Spinal cord (tissue), 10 donors: Measurements from ENCODE around the gene TMEM150A. TPM values are rescaled to one million over a fixed set of nuclear protein-coding genes. Genes with fewer than 3 reads are reported as not detected.
"Not testable (repeated sequence)": the region's sequence is repeated elsewhere in the genome, so short reads cannot be mapped to it uniquely, and the experiment has no call there.

Experiments used
- DNase-seq, 6 donors: peaks; one replicate each; pipeline versions ENCODE4 v3.0.0 to v3.0.0-alpha.2; 2013 to 2015; ENCODE audit warnings: low spot score in 6 of 6, low read depth in 4 of 6
- H3K27ac ChIP-seq: one replicate; pipeline ENCODE4 v1.5.1; 2013; ENCODE audit warnings: low read depth, low read length, control low read depth
- H3K27me3 ChIP-seq: one replicate; pipeline ENCODE4 v1.6.1; 2013; ENCODE audit warnings: low read length; ENCODE audit not compliant: control insufficient read depth, insufficient read depth
- H3K36me3 ChIP-seq: one replicate; pipeline ENCODE4 v1.6.1; 2013; ENCODE audit warnings: low read length; ENCODE audit not compliant: control insufficient read depth, insufficient read depth
- H3K4me1 ChIP-seq: one replicate; pipeline ENCODE4 v1.6.1; 2013; ENCODE audit warnings: low read length; ENCODE audit not compliant: control insufficient read depth, insufficient read depth
- H3K4me3 ChIP-seq: one replicate; pipeline ENCODE4 v1.5.1; 2013; ENCODE audit warnings: low read depth, low read length, control low read depth
- H3K9me3 ChIP-seq: one replicate; pipeline ENCODE4 v1.6.1; 2013; ENCODE audit warnings: low read length; ENCODE audit not compliant: control insufficient read depth, insufficient read depth
- WGBS: methylation state at CpG from one replicate; pipeline ENCODE4 v1.1.5; 2013; ENCODE audit warnings: missing lambda C conversion rate; ENCODE audit not compliant: insufficient coverage; 5-methylcytosine and 5-hydroxymethylcytosine counted together
- polyA plus RNA-seq, 2 donors: library from polyadenylated mRNA; unstranded; fragments of 120-200 nt; gene quantifications; one replicate each; pipeline ENCODE4 v1.2.1, GENCODE V29; 2013; ENCODE audit not compliant: insufficient read length in 2 of 2
- total RNA-seq, 2 donors: library from RNA; depleted of rRNA in 1 of 2; stranded (reverse); fragments of 120-200 nt in 1 of 2; fragments of >200 nt in 1 of 2; gene quantifications; one replicate each; pipeline versions ENCODE4 v1.2.3 to v1.2.4, GENCODE V29; 2013 to 2014
- donor health status: healthy.

Gene TMEM150A
- total and polyA plus RNA-seq, 4 donors: 5.4 to 22.2 (median 15.5) TPM

GRCh38 chr2:85604568-85605339, 2.3 kb upstream of the TMEM150A start:
- 100% methylated on average over 1 of the region's 6 CpGs for whole genome bisulfite sequencing

GRCh38 chr2:85604133-85604444, 1.6 kb upstream of the TMEM150A start:
- H3K4me1 ChIP-seq: peaks cover 43% of the 10 kb centered on the region
- not testable (repeated sequence) for H3K27me3 ChIP-seq, DNase-seq, H3K9me3 ChIP-seq, H3K4me3 ChIP-seq, H3K27ac ChIP-seq
- 94% methylated on average over 2 of the region's 3 CpGs for WGBS
- peaks cover 32% of the 10 kb centered on the region for H3K36me3 ChIP-seq

More at GRCh38 chr2:85604568-85605339, 2.3 kb upstream of the TMEM150A start:
- peak overlapping the region; percentile 81 for H3K27ac ChIP-seq
- peaks cover 43% of the 10 kb centered on the region for H3K4me1 ChIP-seq
- H3K27me3 ChIP-seq: no peaks in the 10 kb centered on the region
- peaks cover 32% of the 10 kb centered on the region for H3K36me3 ChIP-seq
- H3K9me3 ChIP-seq: no peaks in the 10 kb centered on the region
- H3K4me3 ChIP-seq: no peak overlapping the region
- DNase-seq: no peak

- Histone ChIP-seq H3K4me1 (peaks cover 47% of the 10 kb centered on the region), H3K36me3 (peaks cover 37% of the 10 kb centered on the region), H3K27ac (peak overlapping the region; percentile 33), H3K4me3 (peak overlapping the region; percentile 89), H3K27me3 (no peaks in the 10 kb centered on the region), H3K9me3 (no peaks in the 10 kb centered on the region)
- DNase-seq: peak in 1 of 6 donors; percentile 67
- WGBS: 3% methylated on average over 33 of the region's 36 CpGs
Measured at GRCh38 chr2:85601771-85602475, 575 bp downstream of the TMEM150A start.

- no peak for DNase-seq
- H3K4me3 ChIP-seq: no peak overlapping the region
- H3K4me1 ChIP-seq: peaks cover 47% of the 10 kb centered on the region
- H3K27ac ChIP-seq: no peak overlapping the region
- peaks cover 39% of the 10 kb centered on the region for H3K36me3 ChIP-seq
- 85% methylated on average over 6 of the region's 6 CpGs for WGBS
- H3K27me3 ChIP-seq: no peaks in the 10 kb centered on the region
- no peaks in the 10 kb centered on the region for H3K9me3 ChIP-seq
Measured at GRCh38 chr2:85600951-85601770, 1.3 kb downstream of the TMEM150A start.

GRCh38 chr2:85600235-85600575, 2.3 kb downstream of the TMEM150A start:
- no peak for DNase-seq
- no peaks in the 10 kb centered on the region for H3K9me3 ChIP-seq
- H3K27me3 ChIP-seq: no peaks in the 10 kb centered on the region
- H3K4me3 ChIP-seq: no peak overlapping the region
- no peak overlapping the region for H3K27ac ChIP-seq
- H3K36me3 ChIP-seq: peaks cover 39% of the 10 kb centered on the region
- H3K4me1 ChIP-seq: peaks cover 46% of the 10 kb centered on the region
- WGBS: 74% methylated on average over 2 of the region's 3 CpGs

GRCh38 chr2:85599468-85600234, 2.8 kb downstream of the TMEM150A start:
- H3K4me3 ChIP-seq: no peak overlapping the region
- peaks cover 39% of the 10 kb centered on the region for H3K36me3 ChIP-seq
- no peak overlapping the region for H3K27ac ChIP-seq
- DNase-seq: no peak
- peaks cover 46% of the 10 kb centered on the region for H3K4me1 ChIP-seq
- H3K9me3 ChIP-seq: no peaks in the 10 kb centered on the region
- WGBS: 81% methylated on average over 16 of the region's 17 CpGs
- no peaks in the 10 kb centered on the region for H3K27me3 ChIP-seq

GRCh38 chr2:85598594-85599340, 3.7 kb downstream of the TMEM150A start:
- WGBS: 95% methylated on average over 4 of the region's 14 CpGs
- Histone ChIP-seq H3K36me3 (peaks cover 39% of the 10 kb centered on the region), H3K9me3 (no peaks in the 10 kb centered on the region), H3K27ac (no peak overlapping the region), H3K4me1 (peaks cover 45% of the 10 kb centered on the region), H3K4me3 (no peak overlapping the region), H3K27me3 (no peaks in the 10 kb centered on the region)
- DNase-seq: no peak

GRCh38 chr2:85597241-85597640, 5.3 kb downstream of the TMEM150A start:
- no peak overlapping the region for H3K4me3 ChIP-seq
- no peaks in the 10 kb centered on the region for H3K27me3 ChIP-seq
- H3K9me3 ChIP-seq: no peaks in the 10 kb centered on the region
- peaks cover 34% of the 10 kb centered on the region for H3K4me1 ChIP-seq
- H3K27ac ChIP-seq: no peak overlapping the region
- peaks cover 39% of the 10 kb centered on the region for H3K36me3 ChIP-seq
- no peak for DNase-seq
- 83% methylated on average over 5 of the region's 5 CpGs for WGBS
